ENCODE results near the gene VCY.
"Not testable (repeated sequence)": the region's sequence is repeated elsewhere in the genome, so short reads cannot be mapped to it uniquely, and the experiment has no call there.

The VCY gene

DNA sequence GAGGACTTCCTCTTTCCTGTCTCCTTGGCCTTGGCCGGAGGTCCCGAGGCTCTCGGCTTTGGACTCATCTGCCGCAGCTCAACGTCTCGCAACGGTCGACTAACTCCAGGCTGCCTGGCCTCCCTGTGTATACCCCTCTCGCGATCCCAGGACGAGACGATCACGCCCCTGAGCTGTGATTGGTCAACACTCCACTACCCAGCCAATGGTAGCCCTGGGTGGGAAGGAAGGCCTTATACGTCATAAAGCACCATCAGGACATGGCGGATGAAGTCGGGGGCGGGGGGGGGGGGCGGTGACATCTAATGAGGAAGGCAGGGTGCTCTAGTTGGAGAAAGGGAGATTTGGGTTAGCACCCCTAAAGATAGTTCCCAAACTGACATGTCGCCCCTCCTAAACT lies at the start of gene VCY:
Gene VCY (minus strand): TSS at position 101 of the 400 bp plus-strand sequence. CDS start 33 bp downstream, at position 68.
- not testable (repeated sequence) for DNase-seq

DNA sequence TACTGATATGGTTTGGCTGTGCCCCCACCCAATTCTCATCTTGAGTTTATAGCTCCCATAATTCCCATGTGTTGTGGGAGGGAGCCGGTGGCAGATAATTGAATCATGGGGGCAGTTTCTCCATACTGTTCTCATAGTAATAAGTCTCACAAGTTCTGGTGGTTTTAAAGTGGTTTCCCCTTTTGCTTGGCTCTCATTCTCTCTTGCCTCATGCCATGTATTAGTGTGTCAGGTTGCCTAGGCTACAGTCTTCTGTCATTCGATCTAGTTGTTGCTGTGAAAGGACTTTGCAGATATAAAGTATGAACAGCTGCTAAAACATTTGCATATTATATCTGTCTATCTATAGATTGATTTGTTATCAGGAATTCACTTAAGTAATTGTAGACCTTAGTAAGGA lies 44.1 kb upstream of the VCY start:
- DNase-seq, result not testable (repeated sequence)

- DNase-seq, result not testable (repeated sequence)
Observed at GRCh38 chrY:14011916-14012315, 25.6 kb upstream of the VCY start.

GRCh38 chrY:13942406-13942805 lies 43.9 kb downstream of the VCY start:
- not testable (repeated sequence) for DNase-seq

Data from activated CD8-positive, alpha-beta memory T cell treated with anti-CD3 and anti-CD28 coated beads, Interleukin-2, amount 50 U/mL, for 48 hours (primary cell).